Measurements from ENCODE around the gene KCTD5.

Gene KCTD5

GRCh38 chr16:2738615-2739014 lies 56.3 kb downstream of the KCTD5 start:
- Histone ChIP-seq H3K4me1 (ENCODE audit: control insufficient read depth, insufficient read depth, low read length) (peaks cover 18% of the 10 kb centered on the region), H3K4me3 (ENCODE audit: low read depth, low read length) (no peak overlapping the region), H3K9ac (ENCODE audit: low read length) (no peak overlapping the region), H3K9me3 (ENCODE audit: control insufficient read depth, insufficient read depth, low read depth, low read length) (no peaks in the 10 kb centered on the region), H3K36me3 (ENCODE audit: control insufficient read depth, insufficient read depth, low read length) (no peaks in the 10 kb centered on the region), H3K27ac (ENCODE audit: low read depth, low read length) (no peak overlapping the region), H3K27me3 (ENCODE audit: control insufficient read depth, insufficient read depth, low read length) (no peaks in the 10 kb centered on the region)

GRCh38 chr16:2739625-2740430 lies 57.5 kb downstream of the KCTD5 start:
- Histone ChIP-seq H3K4me1 (ENCODE audit: control insufficient read depth, insufficient read depth, low read length) (peaks cover 18% of the 10 kb centered on the region), H3K4me3 (ENCODE audit: low read depth, low read length) (no peak overlapping the region), H3K36me3 (ENCODE audit: control insufficient read depth, insufficient read depth, low read length) (no peaks in the 10 kb centered on the region), H3K27ac (ENCODE audit: low read depth, low read length) (peak overlapping the region; percentile 9; the same call in 1 of the 2 replicates), H3K9me3 (ENCODE audit: control insufficient read depth, insufficient read depth, low read depth, low read length) (no peaks in the 10 kb centered on the region), H3K9ac (ENCODE audit: low read length) (no peak overlapping the region), H3K27me3 (ENCODE audit: control insufficient read depth, insufficient read depth, low read length) (no peaks in the 10 kb centered on the region)

GRCh38 chr16:2740476-2740875 lies 58.2 kb downstream of the KCTD5 start:
- H3K36me3 ChIP-seq (ENCODE audit: control insufficient read depth, insufficient read depth, low read length): no peaks in the 10 kb centered on the region

GRCh38 chr16:2741168-2741567 lies 58.8 kb downstream of the KCTD5 start:
- no peaks in the 10 kb centered on the region for H3K27me3 ChIP-seq (ENCODE audit: control insufficient read depth, insufficient read depth, low read length)
- H3K9me3 ChIP-seq (ENCODE audit: control insufficient read depth, insufficient read depth, low read depth, low read length): no peaks in the 10 kb centered on the region
- H3K36me3 ChIP-seq (ENCODE audit: control insufficient read depth, insufficient read depth, low read length): no peaks in the 10 kb centered on the region
- H3K4me1 ChIP-seq (ENCODE audit: control insufficient read depth, insufficient read depth, low read length): peaks cover 18% of the 10 kb centered on the region
- no peak overlapping the region for H3K9ac ChIP-seq (ENCODE audit: low read length)
- H3K27ac ChIP-seq (ENCODE audit: low read depth, low read length): no peak overlapping the region
- H3K4me3 ChIP-seq (ENCODE audit: low read depth, low read length): no peak overlapping the region

More at GRCh38 chr16:2740476-2740875, 58.2 kb downstream of the KCTD5 start:
- no peak overlapping the region for H3K27ac ChIP-seq (ENCODE audit: low read depth, low read length)
- no peak overlapping the region for H3K4me3 ChIP-seq (ENCODE audit: low read depth, low read length)
- H3K9me3 ChIP-seq (ENCODE audit: control insufficient read depth, insufficient read depth, low read depth, low read length): no peaks in the 10 kb centered on the region
- H3K9ac ChIP-seq (ENCODE audit: low read length): no peak overlapping the region
- H3K4me1 ChIP-seq (ENCODE audit: control insufficient read depth, insufficient read depth, low read length): peaks cover 18% of the 10 kb centered on the region
- H3K27me3 ChIP-seq (ENCODE audit: control insufficient read depth, insufficient read depth, low read length): no peaks in the 10 kb centered on the region

- no peaks in the 10 kb centered on the region for H3K36me3 ChIP-seq (ENCODE audit: control insufficient read depth, insufficient read depth, low read length)
- H3K27ac ChIP-seq (ENCODE audit: low read depth, low read length): no peak overlapping the region
- no peak overlapping the region for H3K9ac ChIP-seq (ENCODE audit: low read length)
- peaks cover 18% of the 10 kb centered on the region for H3K4me1 ChIP-seq (ENCODE audit: control insufficient read depth, insufficient read depth, low read length)
- no peaks in the 10 kb centered on the region for H3K27me3 ChIP-seq (ENCODE audit: control insufficient read depth, insufficient read depth, low read length)
- H3K9me3 ChIP-seq (ENCODE audit: control insufficient read depth, insufficient read depth, low read depth, low read length): no peaks in the 10 kb centered on the region
- no peak overlapping the region for H3K4me3 ChIP-seq (ENCODE audit: low read depth, low read length)
Observed at GRCh38 chr16:2742323-2743006, 60.1 kb downstream of the KCTD5 start.

DNA sequence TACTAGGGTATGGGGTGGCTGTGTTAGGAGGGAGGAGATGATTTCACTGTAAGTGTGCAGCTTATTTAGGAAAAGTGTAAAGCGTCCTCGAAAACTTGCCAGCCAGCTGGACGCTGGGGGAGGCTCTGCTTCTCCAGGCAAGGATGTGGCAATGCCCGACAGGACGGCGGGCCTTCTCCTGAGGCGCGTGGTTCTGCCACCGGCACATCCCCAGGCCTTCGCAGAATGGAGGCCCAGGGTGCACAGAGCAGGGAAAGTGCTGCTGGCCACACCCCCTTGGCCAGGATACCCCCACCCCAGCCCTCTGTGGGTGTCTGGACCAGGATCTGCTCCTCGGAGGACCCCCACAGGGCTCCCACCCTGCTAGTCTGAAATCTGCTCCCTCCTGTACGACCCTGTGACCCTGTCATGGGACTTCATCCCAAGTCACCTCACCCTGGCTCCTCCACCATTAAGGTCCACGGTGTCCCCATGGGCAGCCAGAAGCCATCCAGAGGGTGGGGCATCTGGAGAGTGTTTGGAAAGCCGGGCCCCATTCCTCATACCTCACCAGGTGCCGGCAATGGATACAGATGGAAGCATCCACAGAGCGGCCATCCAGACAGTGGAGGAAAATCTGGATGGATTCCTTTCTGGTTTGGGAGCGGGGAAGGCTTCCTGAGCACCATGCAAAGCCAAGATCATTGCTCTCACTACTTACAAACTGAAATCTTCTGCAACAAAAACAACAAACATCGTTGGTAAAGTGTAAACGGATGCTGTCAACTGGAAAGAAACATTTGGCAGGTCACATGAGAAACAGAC lies 60.9 kb downstream of the KCTD5 start:
- peaks cover 18% of the 10 kb centered on the region for H3K4me1 ChIP-seq (ENCODE audit: control insufficient read depth, insufficient read depth, low read length)
- no peaks in the 10 kb centered on the region for H3K9me3 ChIP-seq (ENCODE audit: control insufficient read depth, insufficient read depth, low read depth, low read length)
- H3K4me3 ChIP-seq (ENCODE audit: low read depth, low read length): no peak overlapping the region
- H3K27me3 ChIP-seq (ENCODE audit: control insufficient read depth, insufficient read depth, low read length): no peaks in the 10 kb centered on the region
- H3K27ac ChIP-seq (ENCODE audit: low read depth, low read length): no peak overlapping the region
- no peak overlapping the region for H3K9ac ChIP-seq (ENCODE audit: low read length)
- H3K36me3 ChIP-seq (ENCODE audit: control insufficient read depth, insufficient read depth, low read length): no peaks in the 10 kb centered on the region

DNA sequence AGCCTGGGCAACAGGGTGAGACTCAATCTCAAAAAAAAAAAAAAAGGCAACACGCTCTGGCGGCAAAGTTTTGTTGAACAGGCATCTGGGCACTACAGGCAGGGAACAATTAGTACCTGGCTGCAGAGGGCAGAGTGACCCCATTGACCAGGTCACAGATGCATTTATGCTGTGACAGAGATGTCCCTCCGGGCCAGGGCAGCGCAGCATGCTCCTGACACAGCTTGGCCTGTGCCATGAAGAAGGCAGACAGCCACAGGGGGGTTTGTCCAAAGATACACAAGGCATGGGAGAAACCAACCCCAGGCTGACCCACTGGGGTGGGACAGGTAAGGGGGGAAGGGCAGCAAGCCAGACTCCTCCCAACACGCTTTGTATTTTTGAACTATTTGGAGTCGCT lies 62.4 kb downstream of the KCTD5 start:
- no peak overlapping the region for H3K27ac ChIP-seq (ENCODE audit: low read depth, low read length)
- peaks cover 7% of the 10 kb centered on the region for H3K4me1 ChIP-seq (ENCODE audit: control insufficient read depth, insufficient read depth, low read length)
- no peaks in the 10 kb centered on the region for H3K27me3 ChIP-seq (ENCODE audit: control insufficient read depth, insufficient read depth, low read length)
- no peaks in the 10 kb centered on the region for H3K9me3 ChIP-seq (ENCODE audit: control insufficient read depth, insufficient read depth, low read depth, low read length)
- no peak overlapping the region for H3K4me3 ChIP-seq (ENCODE audit: low read depth, low read length)
- H3K9ac ChIP-seq (ENCODE audit: low read length): no peak overlapping the region
- H3K36me3 ChIP-seq (ENCODE audit: control insufficient read depth, insufficient read depth, low read length): peaks cover 3% of the 10 kb centered on the region

GRCh38 chr16:2745116-2745890 lies 63.0 kb downstream of the KCTD5 start:
- Histone ChIP-seq H3K27ac (ENCODE audit: low read depth, low read length) (no peak overlapping the region), H3K4me1 (ENCODE audit: control insufficient read depth, insufficient read depth, low read length) (0 out of 2 replicates have a peak, but pooled peaks cover 2% of the 10 kb centered on the region), H3K36me3 (ENCODE audit: control insufficient read depth, insufficient read depth, low read length) (peaks cover 6% of the 10 kb centered on the region), H3K9me3 (ENCODE audit: control insufficient read depth, insufficient read depth, low read depth, low read length) (no peaks in the 10 kb centered on the region), H3K9ac (ENCODE audit: low read length) (no peak overlapping the region), H3K4me3 (ENCODE audit: low read depth, low read length) (no peak overlapping the region), H3K27me3 (ENCODE audit: control insufficient read depth, insufficient read depth, low read length) (no peaks in the 10 kb centered on the region)

- Histone ChIP-seq H3K9me3 (ENCODE audit: control insufficient read depth, insufficient read depth, low read depth, low read length) (no peaks in the 10 kb centered on the region), H3K4me3 (ENCODE audit: low read depth, low read length) (no peak overlapping the region), H3K27me3 (ENCODE audit: control insufficient read depth, insufficient read depth, low read length) (no peaks in the 10 kb centered on the region), H3K36me3 (ENCODE audit: control insufficient read depth, insufficient read depth, low read length) (peaks cover 6% of the 10 kb centered on the region), H3K9ac (ENCODE audit: low read length) (no peak overlapping the region), H3K27ac (ENCODE audit: low read depth, low read length) (no peak overlapping the region), H3K4me1 (ENCODE audit: control insufficient read depth, insufficient read depth, low read length) (peaks cover 3% of the 10 kb centered on the region; the same call in 1 of the 2 replicates)
Observed at GRCh38 chr16:2745961-2746360, 63.6 kb downstream of the KCTD5 start.

GRCh38 chr16:2748757-2749455 lies 66.6 kb downstream of the KCTD5 start:
- Histone ChIP-seq H3K9ac (ENCODE audit: low read length) (no peak overlapping the region), H3K36me3 (ENCODE audit: control insufficient read depth, insufficient read depth, low read length) (peaks cover 9% of the 10 kb centered on the region), H3K4me3 (ENCODE audit: low read depth, low read length) (no peak overlapping the region)

More at GRCh38 chr16:2748757-2749455, 66.6 kb downstream of the KCTD5 start:
- Histone ChIP-seq H3K27ac (ENCODE audit: low read depth, low read length) (no peak overlapping the region), H3K9me3 (ENCODE audit: control insufficient read depth, insufficient read depth, low read depth, low read length) (no peaks in the 10 kb centered on the region), H3K27me3 (ENCODE audit: control insufficient read depth, insufficient read depth, low read length) (no peaks in the 10 kb centered on the region), H3K4me1 (ENCODE audit: control insufficient read depth, insufficient read depth, low read length) (peaks cover 7% of the 10 kb centered on the region; the same call in 1 of the 2 replicates)

All from HUES6 (cell line).